Measurements from ENCODE around the gene PTPN22.
"Not testable (repeated sequence)": the region's sequence is repeated elsewhere in the genome, so short reads cannot be mapped to it uniquely, and the experiment has no call there.

PTPN22 gene

GRCh38 chr1:113854234-113854633 lies 17.3 kb downstream of the PTPN22 start:
- no peak for TF ChIP-seq CTCF (IDR thresholded peaks at IDR 0.05; ENCODE audit: low read depth, low read length)
- DNase-seq (ENCODE audit: low read depth in 2 of 2), result no peak
- no peak overlapping the region for H3K4me3 ChIP-seq (replicated peaks in 1 of 2; ENCODE audit: low read depth in 2 of 2, low read length in 2 of 2)

DNA sequence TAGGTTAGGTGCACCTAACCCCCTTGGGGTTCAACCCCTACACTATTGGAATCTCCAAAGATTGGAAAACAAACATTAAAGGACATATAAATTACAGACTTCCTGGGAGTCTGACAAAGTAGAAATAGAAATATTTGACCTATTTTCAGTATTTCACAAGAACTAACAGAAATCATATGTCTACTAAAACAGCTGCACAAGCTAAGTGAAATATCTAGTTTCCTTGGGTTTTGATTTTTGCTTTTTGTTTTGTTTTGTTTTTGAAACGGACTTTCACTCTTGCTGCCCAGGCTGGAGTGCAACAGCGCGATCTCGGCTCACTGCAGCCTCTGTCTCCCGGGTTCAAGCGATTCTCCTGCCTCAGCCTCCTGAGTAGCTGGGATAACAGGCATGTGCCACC lies 18.8 kb downstream of the PTPN22 start:
- DNase-seq (ENCODE audit: low read depth in 2 of 2); H3K4me3 ChIP-seq (replicated peaks in 1 of 2; ENCODE audit: low read depth in 2 of 2, low read length in 2 of 2): not testable (repeated sequence)

DNA sequence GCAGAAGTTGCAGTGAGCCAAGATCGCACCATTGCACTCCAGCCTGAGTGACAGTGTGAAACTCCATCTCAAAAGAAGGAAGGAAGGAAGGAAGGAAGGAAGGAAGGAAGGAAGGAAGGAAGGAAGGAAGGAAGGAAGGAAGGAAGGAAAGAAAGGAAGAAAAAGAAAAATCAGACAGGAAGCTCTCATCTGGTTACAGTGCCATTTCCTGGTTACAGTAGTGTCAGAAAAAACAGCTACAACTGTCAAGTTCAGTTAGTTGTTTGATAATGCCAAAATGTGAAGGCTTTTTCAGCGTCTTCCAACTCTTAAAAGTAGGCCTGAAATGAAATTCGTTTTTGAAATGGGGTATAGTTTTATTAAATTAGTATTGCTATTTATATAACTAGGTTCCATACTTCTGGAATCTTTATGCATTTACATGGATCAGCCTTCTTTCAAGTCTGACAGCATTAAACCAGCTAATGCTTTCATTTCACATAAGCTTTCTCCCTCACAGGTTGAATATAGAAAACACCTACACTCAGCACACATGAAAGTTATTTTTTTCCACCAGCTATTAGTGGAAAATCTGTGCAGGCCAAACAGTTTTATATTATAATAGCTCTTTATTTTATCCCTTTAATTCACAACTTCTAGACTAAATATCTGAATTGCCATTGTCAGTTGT lies 21.2 kb downstream of the PTPN22 start:
- no peak overlapping the region for H3K4me3 ChIP-seq (replicated peaks in 1 of 2; ENCODE audit: low read depth in 2 of 2, low read length in 2 of 2)
- no peak for TF ChIP-seq CTCF (IDR thresholded peaks at IDR 0.05; ENCODE audit: low read depth, low read length)
- DNase-seq (ENCODE audit: low read depth in 2 of 2), result no peak

GRCh38 chr1:113849072-113849471 lies 22.4 kb downstream of the PTPN22 start:
- no peak overlapping the region for H3K4me3 ChIP-seq (replicated peaks in 1 of 2; ENCODE audit: low read depth in 2 of 2, low read length in 2 of 2)

DNA sequence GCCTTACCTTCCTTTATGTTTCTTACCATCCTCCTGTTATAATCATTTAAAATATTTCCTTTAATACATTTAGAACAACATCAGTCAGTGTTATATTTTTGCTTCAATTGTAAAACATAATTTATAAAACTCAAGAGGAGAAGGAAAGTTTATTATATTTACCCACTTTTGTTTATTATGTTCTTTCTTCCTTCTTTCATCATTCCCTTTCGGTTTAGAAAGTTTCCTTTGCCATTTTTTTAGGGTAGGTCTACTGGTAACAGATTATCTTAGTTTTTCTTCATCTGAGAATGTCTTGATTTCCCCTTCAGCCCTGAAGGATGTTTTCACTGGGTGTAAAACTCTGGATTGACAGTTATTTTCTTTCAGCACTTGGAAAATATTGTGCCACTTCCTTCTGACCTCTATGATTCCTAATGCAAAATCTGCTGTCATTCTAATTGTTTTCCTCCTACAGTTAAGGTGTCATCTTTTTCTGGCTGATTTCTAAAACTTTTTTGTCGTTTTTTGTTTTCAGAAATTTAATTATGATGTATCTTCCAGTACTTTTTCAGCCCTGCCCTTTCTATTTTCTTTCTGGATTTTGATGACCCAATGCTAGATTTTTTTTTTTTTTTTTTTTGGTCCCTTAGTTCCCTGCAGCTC lies 25.0 kb downstream of the PTPN22 start:
- H3K4me3 ChIP-seq (replicated peaks in 1 of 2; ENCODE audit: low read depth in 2 of 2, low read length in 2 of 2), result no peak overlapping the region
- no peak for DNase-seq (ENCODE audit: low read depth in 2 of 2)
- TF ChIP-seq CTCF (IDR thresholded peaks at IDR 0.05; ENCODE audit: low read depth, low read length), result no peak

More at GRCh38 chr1:113849072-113849471, 22.4 kb downstream of the PTPN22 start:
- TF ChIP-seq CTCF (IDR thresholded peaks at IDR 0.05; ENCODE audit: low read depth, low read length), result no peak
- DNase-seq (ENCODE audit: low read depth in 2 of 2), result peak in 1 of 2 donors; percentile 18

- H3K4me3 ChIP-seq (replicated peaks in 1 of 2; ENCODE audit: low read depth in 2 of 2, low read length in 2 of 2), result no peak overlapping the region
- no peak for TF ChIP-seq CTCF (IDR thresholded peaks at IDR 0.05; ENCODE audit: low read depth, low read length)
- no peak for DNase-seq (ENCODE audit: low read depth in 2 of 2)
These were observed 35.0 kb downstream of the PTPN22 start for GRCh38 chr1:113836534-113836933.

- peak; percentile 20 for TF ChIP-seq CTCF (IDR thresholded peaks at IDR 0.05; ENCODE audit: low read depth, low read length)
- DNase-seq (ENCODE audit: low read depth in 2 of 2), result peak; percentile 75 to 79
- H3K4me3 ChIP-seq (replicated peaks in 1 of 2; ENCODE audit: low read depth in 2 of 2, low read length in 2 of 2), result no peak overlapping the region
These were observed 35.7 kb downstream of the PTPN22 start for GRCh38 chr1:113835686-113836290.
